ENCODE measurements around the gene AFF1. TPM values are rescaled to one million over a fixed set of nuclear protein-coding genes. Genes with fewer than 3 reads are reported as not detected.

The AFF1 gene
- total and polyA plus RNA-seq, 2 experiments from 2014 or later = 31.9 to 38.7 TPM

- no peaks in the 10 kb centered on the region for H4K20me1 ChIP-seq (ENCODE audit: insufficient read depth, poor library complexity, severe bottlenecking)
- H3K4me1 ChIP-seq (ENCODE audit: insufficient read depth) = peaks cover 13% of the 10 kb centered on the region
- no peaks in the 10 kb centered on the region for H3K27me3 ChIP-seq
- WGBS (ENCODE audit: low lambda C conversion rate, missing lambda C conversion rate) = 89% methylated on average over 3 of the region's 3 CpGs
- no peak for TF ChIP-seq EZH2phosphoT487 (IDR thresholded peaks at IDR 0.05; ENCODE audit: low read depth, severe bottlenecking, unreplicated experiment)
- TF ChIP-seq CTCF (IDR thresholded peaks at IDR 0.05; ENCODE audit: poor library complexity) = no peak
- TF ChIP-seq EZH2 (IDR thresholded peaks at IDR 0.05; ENCODE audit: borderline replicate concordance) = no peak
- H3K4me2 ChIP-seq = no peak overlapping the region
- H3K79me2 ChIP-seq = peaks cover 73% of the 10 kb centered on the region
- H3K4me3 ChIP-seq = no peak overlapping the region
- DNase-seq (ENCODE audit: low spot score) = no peak
- H3K27ac ChIP-seq = no peak overlapping the region
- H3K9me2 ChIP-seq (replicated peaks; ENCODE audit: insufficient read depth) = no peaks in the 10 kb centered on the region
- H3K9me3 ChIP-seq (ENCODE audit: low read depth) = no peaks in the 10 kb centered on the region
- no peaks in the 10 kb centered on the region for H3K36me3 ChIP-seq (replicated peaks; ENCODE audit: insufficient read depth, low read depth)
- no peak overlapping the region for H2AFZ ChIP-seq
Measured at GRCh38 chr4:86965019-86965976, 30.5 kb downstream of the AFF1 start.

GRCh38 chr4:86967073-86967472, 32.3 kb downstream of the AFF1 start:
- no peaks in the 10 kb centered on the region for H3K27me3 ChIP-seq
- WGBS (ENCODE audit: low lambda C conversion rate, missing lambda C conversion rate) = 95% methylated on average over 2 of the region's 2 CpGs
- H3K27ac ChIP-seq = no peak overlapping the region

GRCh38 chr4:86967798-86968197, 33.0 kb downstream of the AFF1 start:
- no peak overlapping the region for H3K4me2 ChIP-seq
- peaks cover 82% of the 10 kb centered on the region for H3K79me2 ChIP-seq
- H3K9me2 ChIP-seq (replicated peaks; ENCODE audit: insufficient read depth) = no peaks in the 10 kb centered on the region
- H3K9me3 ChIP-seq (ENCODE audit: low read depth) = no peaks in the 10 kb centered on the region
- 64% methylated on average over 2 of the region's 2 CpGs for WGBS (ENCODE audit: low lambda C conversion rate, missing lambda C conversion rate)
- H3K36me3 ChIP-seq (replicated peaks; ENCODE audit: insufficient read depth, low read depth) = no peaks in the 10 kb centered on the region
- TF ChIP-seq EZH2 (IDR thresholded peaks at IDR 0.05; ENCODE audit: borderline replicate concordance) (no peak), EZH2phosphoT487 (IDR thresholded peaks at IDR 0.05; ENCODE audit: low read depth, severe bottlenecking, unreplicated experiment) (no peak), CTCF (IDR thresholded peaks at IDR 0.05; ENCODE audit: poor library complexity) (no peak)
- H4K20me1 ChIP-seq (ENCODE audit: insufficient read depth, poor library complexity, severe bottlenecking) = no peaks in the 10 kb centered on the region
- no peak overlapping the region for H3K27ac ChIP-seq
- H3K4me1 ChIP-seq (ENCODE audit: insufficient read depth) = peaks cover 5% of the 10 kb centered on the region
- H3K4me3 ChIP-seq = no peak overlapping the region
- H3K27me3 ChIP-seq = no peaks in the 10 kb centered on the region
- H2AFZ ChIP-seq = no peak overlapping the region
- no peak for DNase-seq (ENCODE audit: low spot score)

More at GRCh38 chr4:86967073-86967472, 32.3 kb downstream of the AFF1 start:
- DNase-seq (ENCODE audit: low spot score) = no peak
- H3K9me3 ChIP-seq (ENCODE audit: low read depth) = no peaks in the 10 kb centered on the region
- no peak for TF ChIP-seq CTCF (IDR thresholded peaks at IDR 0.05; ENCODE audit: poor library complexity)
- TF ChIP-seq EZH2phosphoT487 (IDR thresholded peaks at IDR 0.05; ENCODE audit: low read depth, severe bottlenecking, unreplicated experiment) = no peak
- TF ChIP-seq EZH2 (IDR thresholded peaks at IDR 0.05; ENCODE audit: borderline replicate concordance) = no peak
- H3K9me2 ChIP-seq (replicated peaks; ENCODE audit: insufficient read depth) = no peaks in the 10 kb centered on the region
- H3K4me3 ChIP-seq = no peak overlapping the region
- peaks cover 81% of the 10 kb centered on the region for H3K79me2 ChIP-seq
- no peaks in the 10 kb centered on the region for H4K20me1 ChIP-seq (ENCODE audit: insufficient read depth, poor library complexity, severe bottlenecking)
- H3K36me3 ChIP-seq (replicated peaks; ENCODE audit: insufficient read depth, low read depth) = no peaks in the 10 kb centered on the region
- H3K4me1 ChIP-seq (ENCODE audit: insufficient read depth) = no peaks in the 10 kb centered on the region
- H2AFZ ChIP-seq = no peak overlapping the region
- no peak overlapping the region for H3K4me2 ChIP-seq
